ENCODE data around the gene LGALS4.
"Not testable (repeated sequence)": the region's sequence is repeated elsewhere in the genome, so short reads cannot be mapped to it uniquely, and the experiment has no call there.

The LGALS4 gene

DNA sequence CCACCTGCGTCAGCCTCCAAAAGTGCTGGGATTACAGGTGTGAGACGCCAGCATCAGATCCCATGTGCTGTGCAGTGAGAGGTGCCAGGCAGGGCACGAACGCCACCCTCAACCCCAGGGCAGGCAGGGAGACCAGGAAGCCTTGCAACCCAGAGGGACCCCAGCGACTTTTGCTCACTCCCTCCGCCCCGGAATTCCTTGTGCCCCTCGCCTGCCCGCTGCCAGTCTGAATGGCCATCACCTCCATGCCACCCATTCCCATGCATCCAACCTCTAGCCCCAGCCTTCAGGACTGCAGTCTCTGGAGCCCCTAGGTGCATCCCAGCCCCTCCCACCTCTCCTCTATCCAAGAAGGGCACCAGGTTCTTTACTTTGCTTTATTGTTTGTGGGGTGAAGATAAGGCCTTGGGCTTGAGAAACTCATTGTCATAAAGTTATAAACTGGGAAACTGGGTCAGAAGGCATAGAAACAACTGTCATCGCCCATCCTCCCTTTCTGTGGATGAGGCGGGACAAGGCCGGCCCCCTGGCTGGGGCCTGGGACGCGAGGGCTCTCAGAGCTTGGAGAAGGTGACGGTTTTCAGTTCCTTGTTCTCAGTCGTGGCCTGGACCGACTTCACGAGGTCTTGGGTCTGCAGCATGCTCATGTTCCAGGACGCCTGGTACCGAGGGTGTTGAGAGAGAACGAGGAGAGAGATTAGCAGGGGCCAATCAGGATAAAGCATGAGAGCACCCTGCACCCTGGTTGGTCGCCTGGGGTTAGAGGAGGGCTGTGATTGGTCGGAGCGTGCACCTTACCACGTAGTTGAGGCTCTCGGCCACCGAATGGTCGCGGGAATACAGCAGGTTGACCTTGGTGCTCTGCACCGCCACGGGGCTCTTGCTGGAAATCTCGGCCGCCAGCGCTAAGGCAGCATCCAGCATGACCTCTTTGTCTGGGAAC is 2.6 kb upstream of the LGALS4 start:
- H3K4me3 ChIP-seq (ENCODE audit: low read depth, low read length), result no peak overlapping the region
- TF ChIP-seq CTCF (IDR thresholded peaks at IDR 0.05; ENCODE audit: low read depth, low read length, missing control alignments), result no peak
- DNase-seq (ENCODE audit: low read depth), result no peak

DNA sequence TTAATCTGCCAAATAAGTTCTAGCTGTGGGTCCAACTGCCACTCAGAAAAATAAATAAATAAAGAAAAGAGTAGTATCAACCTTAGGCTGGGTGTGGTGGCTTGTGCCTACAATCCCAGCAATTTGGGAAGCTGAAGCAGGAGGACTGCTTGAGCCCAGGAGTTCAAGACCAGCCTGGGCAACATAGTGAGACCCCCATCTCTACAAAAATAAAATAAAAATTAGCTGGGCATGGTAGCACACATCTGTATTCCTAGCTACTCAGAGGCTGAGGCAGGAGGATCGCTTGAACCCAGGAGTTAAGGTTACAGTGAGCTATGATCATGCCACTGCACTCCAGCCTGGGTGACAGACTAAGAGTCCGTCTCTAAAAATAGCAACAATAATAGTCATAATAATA is 1.2 kb upstream of the LGALS4 start:
- not testable (repeated sequence) for DNase-seq (ENCODE audit: low read depth); H3K4me3 ChIP-seq (ENCODE audit: low read depth, low read length)

GRCh38 chr19:38813323-38813722 is 578 bp upstream of the LGALS4 start:
- TF ChIP-seq CTCF (IDR thresholded peaks at IDR 0.05; ENCODE audit: low read depth, low read length, missing control alignments), result no peak
- no peak for DNase-seq (ENCODE audit: low read depth)

DNA sequence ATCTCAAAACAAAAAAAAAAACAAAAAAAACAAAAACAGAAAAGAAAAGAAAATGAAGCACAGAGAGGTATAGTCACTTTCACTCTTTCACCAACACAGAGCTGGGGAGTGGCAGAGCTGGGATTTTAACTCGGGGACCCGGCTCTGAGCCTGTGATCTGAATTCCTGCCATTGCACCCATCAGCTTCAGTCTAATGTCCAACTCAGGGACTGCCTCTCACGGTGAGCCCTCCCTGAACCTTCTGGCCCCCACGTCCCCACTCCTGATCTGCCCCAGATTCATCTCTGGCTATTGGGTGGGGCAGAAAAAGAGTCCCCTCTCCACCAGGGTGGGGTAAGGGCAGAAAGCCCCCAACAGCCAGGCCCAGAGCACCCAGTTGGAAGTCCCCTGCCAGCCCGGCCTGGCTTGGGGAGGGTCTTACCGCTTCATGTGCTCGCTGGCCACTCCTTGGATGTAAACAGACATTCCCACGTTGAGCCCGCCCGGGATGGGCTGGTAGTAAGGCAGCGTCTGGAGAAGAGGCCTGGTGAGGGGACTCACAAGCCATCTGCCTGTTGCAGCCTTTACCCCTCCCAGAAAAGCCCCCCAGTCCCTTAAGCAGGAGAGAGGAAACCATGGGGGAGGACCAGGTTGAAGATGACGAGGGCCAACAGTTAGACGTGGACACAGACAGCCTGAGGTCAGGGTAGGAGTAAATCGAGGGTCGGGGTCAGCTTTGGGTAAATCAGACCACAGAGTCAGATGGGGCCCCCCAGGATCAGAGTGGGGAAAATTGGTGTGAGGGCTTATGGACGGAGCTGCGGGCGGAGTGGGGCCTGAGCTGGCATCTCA is 520 bp downstream of the LGALS4 start:
- DNase-seq (ENCODE audit: low read depth), result no peak
- no peak for TF ChIP-seq CTCF (IDR thresholded peaks at IDR 0.05; ENCODE audit: low read depth, low read length, missing control alignments)

More at GRCh38 chr19:38813323-38813722, 578 bp upstream of the LGALS4 start:
- no peak overlapping the region for H3K4me3 ChIP-seq (ENCODE audit: low read depth, low read length)

GRCh38 chr19:38809592-38810252 is 3.0 kb downstream of the LGALS4 start:
- H3K4me3 ChIP-seq (ENCODE audit: low read depth, low read length), result no peak overlapping the region
- DNase-seq (ENCODE audit: low read depth), result no peak
- no peak for TF ChIP-seq CTCF (IDR thresholded peaks at IDR 0.05; ENCODE audit: low read depth, low read length, missing control alignments)

More for the DNA sequence above, 520 bp downstream of the LGALS4 start:
- no peak overlapping the region for H3K4me3 ChIP-seq (ENCODE audit: low read depth, low read length)

DNA sequence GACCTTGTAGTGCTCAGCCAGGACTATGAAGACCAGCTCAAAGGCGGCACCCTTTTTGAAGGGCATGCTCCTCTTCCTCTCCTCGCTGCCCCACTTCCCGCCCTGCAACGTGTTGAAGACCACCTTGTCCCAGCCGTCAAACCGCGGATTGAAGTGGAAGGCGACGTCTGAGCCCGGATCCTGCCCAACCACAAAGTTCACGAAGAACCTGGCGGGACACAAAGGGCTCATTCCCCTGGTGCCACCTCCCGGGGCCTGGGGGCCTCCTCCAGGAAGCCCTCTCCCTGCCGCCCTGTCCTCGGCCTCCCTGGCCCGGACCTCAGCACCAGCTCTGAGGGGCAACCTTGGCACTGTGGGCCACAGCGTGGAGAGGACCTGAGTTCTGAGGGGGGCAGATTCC is 4.0 kb downstream of the LGALS4 start:
- DNase-seq (ENCODE audit: low read depth), result no peak
- no peak for TF ChIP-seq CTCF (IDR thresholded peaks at IDR 0.05; ENCODE audit: low read depth, low read length, missing control alignments)
- H3K4me3 ChIP-seq (ENCODE audit: low read depth, low read length), result no peak overlapping the region

- not testable (repeated sequence) for DNase-seq (ENCODE audit: low read depth); H3K4me3 ChIP-seq (ENCODE audit: low read depth, low read length)
These were observed 5.2 kb downstream of the LGALS4 start for GRCh38 chr19:38807374-38808098.

Data from GM12864 (cell line).